Esophagus muscularis mucosa (tissue), 4 donors: ENCODE results near the gene CTNS. TPM values are rescaled to one million over a fixed set of nuclear protein-coding genes. Genes with fewer than 3 reads are reported as not detected.

Source experiments
- DNase-seq: peaks from one replicate; pipeline ENCODE4 v3.0.0-alpha.2; 2017; ENCODE audit errors: extremely low spot score
- H3K27ac ChIP-seq, 4 donors: fragments of 200-600 bp; sonication (generic); replicated peaks in 1 of 4; 1 replicate in 3 of 4; 2 replicates in 1 of 4; pipeline ENCODE4 v1.5.1; 2016 to 2019; ENCODE audit warnings: mild to moderate bottlenecking in 1 of 4
- H3K27me3 ChIP-seq, 4 donors: fragments of 200-600 bp; sonication (generic); one replicate each; pipeline versions ENCODE4 v1.5.1 to v1.6.0; 2016 to 2019
- H3K36me3 ChIP-seq, 4 donors: fragments of 200-600 bp; sonication (generic); one replicate each; pipeline ENCODE4 v1.5.1; 2016 to 2019
- H3K4me1 ChIP-seq, 4 donors: fragments of 200-600 bp; sonication (generic); one replicate each; pipeline ENCODE4 v1.5.1; 2016 to 2019
- H3K4me3 ChIP-seq, 4 donors: fragments of 200-600 bp; sonication (generic); 1 replicate in 2 of 4; 2 replicates in 2 of 4; pipeline ENCODE4 v1.5.1; 2016 to 2019; ENCODE audit warnings: mild to moderate bottlenecking in 4 of 4, moderate library complexity in 1 of 4
- H3K9me3 ChIP-seq, 4 donors: fragments of 200-600 bp; sonication (generic); 1 replicate in 3 of 4; 2 replicates in 1 of 4; pipeline ENCODE4 v1.5.1; 2016 to 2019
- EP300 ChIP-seq: sonication (generic); formaldehyde crosslinking; IDR thresholded peaks from one replicate; pipeline ENCODE4 v1.6.1; 2017; ENCODE audit warnings: antibody characterized with exemption
- POLR2A ChIP-seq: fragments of 450-650 bp; IDR thresholded peaks from one replicate; pipeline ENCODE4 v1.6.1; 2017; ENCODE audit warnings: antibody characterized with exemption, moderate library complexity, mild to moderate bottlenecking, low read depth
- POLR2AphosphoS5 ChIP-seq, 2 donors: sonication (generic); formaldehyde crosslinking; IDR thresholded peaks; one replicate each; pipeline ENCODE4 v1.6.1; 2017; ENCODE audit warnings: antibody characterized with exemption in 2 of 2
- WGBS: methylation state at CpG from one replicate; pipeline ENCODE4 v1.1.5; 2018; 5-methylcytosine and 5-hydroxymethylcytosine counted together
- intact Hi-C: fragments of 100-400 bp; cut with DNase I; formaldehyde crosslinking; loops from one replicate; pipeline ENCODE4 v1.15.1; 2023
- total RNA-seq, 4 donors: library from RNA; depleted of rRNA; stranded (reverse); fragments of >200 nt; gene quantifications; one replicate each; pipeline versions ENCODE4 v1.1.0 to v1.2.1, GENCODE V29; 2016
- TF ChIP-seq, protein P1 (sequence below), 3 experiments: fragments of 200-600 bp in 2 of 3; fragments of 450-650 bp in 1 of 3; sonication (generic) in 2 of 3; IDR thresholded peaks; one replicate each; pipeline ENCODE4 v1.5.1; 2017 to 2019; ENCODE audit warnings: antibody characterized with exemption in 3 of 3, mild to moderate bottlenecking in 2 of 3, moderate library complexity in 1 of 3

Gene CTNS
- total RNA-seq, 4 donors from 2014 or later: 10.4 to 20.3 (median 15.5) TPM

- TF ChIP-seq POLR2A: no peak
- TF ChIP-seq, protein P1, sequence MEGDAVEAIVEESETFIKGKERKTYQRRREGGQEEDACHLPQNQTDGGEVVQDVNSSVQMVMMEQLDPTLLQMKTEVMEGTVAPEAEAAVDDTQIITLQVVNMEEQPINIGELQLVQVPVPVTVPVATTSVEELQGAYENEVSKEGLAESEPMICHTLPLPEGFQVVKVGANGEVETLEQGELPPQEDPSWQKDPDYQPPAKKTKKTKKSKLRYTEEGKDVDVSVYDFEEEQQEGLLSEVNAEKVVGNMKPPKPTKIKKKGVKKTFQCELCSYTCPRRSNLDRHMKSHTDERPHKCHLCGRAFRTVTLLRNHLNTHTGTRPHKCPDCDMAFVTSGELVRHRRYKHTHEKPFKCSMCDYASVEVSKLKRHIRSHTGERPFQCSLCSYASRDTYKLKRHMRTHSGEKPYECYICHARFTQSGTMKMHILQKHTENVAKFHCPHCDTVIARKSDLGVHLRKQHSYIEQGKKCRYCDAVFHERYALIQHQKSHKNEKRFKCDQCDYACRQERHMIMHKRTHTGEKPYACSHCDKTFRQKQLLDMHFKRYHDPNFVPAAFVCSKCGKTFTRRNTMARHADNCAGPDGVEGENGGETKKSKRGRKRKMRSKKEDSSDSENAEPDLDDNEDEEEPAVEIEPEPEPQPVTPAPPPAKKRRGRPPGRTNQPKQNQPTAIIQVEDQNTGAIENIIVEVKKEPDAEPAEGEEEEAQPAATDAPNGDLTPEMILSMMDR (IDR thresholded peaks at IDR 0.05): no peak
- TF ChIP-seq EP300: no peak
- TF ChIP-seq POLR2AphosphoS5 (IDR thresholded peaks at IDR 0.05): no peak
- no peak overlapping the region for H3K4me3 ChIP-seq
Observed at GRCh38 chr17:3708366-3708765, 71.8 kb downstream of the CTNS start.

GRCh38 chr17:3710951-3711383, 74.4 kb downstream of the CTNS start:
- H3K27ac ChIP-seq: no peak overlapping the region
- no peaks in the 10 kb centered on the region for H3K27me3 ChIP-seq
- H3K4me1 ChIP-seq: peaks cover 0 to 10% (median 0%) of the 10 kb centered on the region in 4 donors
- TF ChIP-seq EP300: no peak
- TF ChIP-seq POLR2AphosphoS5 (IDR thresholded peaks at IDR 0.05): peak in 1 of 2 donors; percentile 21
- no peaks in the 10 kb centered on the region for H3K9me3 ChIP-seq
- 61% methylated on average over 5 of the region's 5 CpGs for WGBS
- no peak overlapping the region for H3K4me3 ChIP-seq
- H3K36me3 ChIP-seq: peaks cover 18 to 46% (median 37%) of the 10 kb centered on the region in 4 donors
- DNase-seq: no peak
- intact Hi-C loops: no loop called here

More at GRCh38 chr17:3708366-3708765, 71.8 kb downstream of the CTNS start:
- WGBS: 73% methylated on average over 3 of the region's 3 CpGs
- H3K36me3 ChIP-seq: peaks cover 3 to 20% (median 15%) of the 10 kb centered on the region in 4 donors
- H3K27me3 ChIP-seq: no peaks in the 10 kb centered on the region
- no peak overlapping the region for H3K27ac ChIP-seq
- no peak for DNase-seq
- H3K4me1 ChIP-seq: peaks cover 0 to 10% (median 0%) of the 10 kb centered on the region in 4 donors
- no peaks in the 10 kb centered on the region for H3K9me3 ChIP-seq
- intact Hi-C loops: no loop called here

Other genes with a start within 250 kb of the CTNS start
- gene OR1E1, start 238.3 kb upstream of the CTNS start, total RNA-seq: not detected
- not detected for gene OR3A3, start 225.4 kb upstream of the CTNS start, total RNA-seq
- not detected for gene OR1E2, start 202.9 kb upstream of the CTNS start, total RNA-seq
- under 1 TPM in 2 of 4 donors, not detected in 2; 0.39 to 0.50 TPM for gene SPATA22, start 164.9 kb upstream of the CTNS start, total RNA-seq
- gene ASPA, start 160.8 kb upstream of the CTNS start, total RNA-seq: 1 to 10 TPM; 1.7 to 2.9 (median 2.5) TPM
- under 1 TPM; 0.26 to 0.83 (median 0.45) TPM for gene TRPV3, start 78.9 kb upstream of the CTNS start, total RNA-seq
- gene TRPV1, start 27.3 kb upstream of the CTNS start, total RNA-seq: 1 to 10 TPM; 2.0 to 5.0 (median 3.1) TPM
- 10 to 100 TPM in 1 of 4 donors, 1 to 10 TPM in 3; 5.0 to 10.7 (median 5.6) TPM for gene SHPK, start 510 bp upstream of the CTNS start, total RNA-seq
- 100 to 1,000 TPM in 3 of 4 donors, 10 to 100 TPM in 1; 98.0 to 175 (median 115) TPM for gene TAX1BP3, start 31.8 kb downstream of the CTNS start, total RNA-seq
- 10 to 100 TPM; 15.8 to 38.2 (median 23.6) TPM for gene EMC6, start 32.1 kb downstream of the CTNS start, total RNA-seq
- gene P2RX5, start 59.4 kb downstream of the CTNS start, total RNA-seq: 1 to 10 TPM in 2 of 4 donors, under 1 TPM in 2; 0.19 to 1.5 (median 1.0) TPM
- under 1 TPM in 2 of 4 donors, not detected in 2; 0.13 to 0.23 TPM for gene HASPIN, start 87.1 kb downstream of the CTNS start, total RNA-seq
- 10 to 100 TPM; 16.1 to 29.5 (median 21.4) TPM for gene ITGAE, start 164.4 kb downstream of the CTNS start, total RNA-seq
- gene NCBP3, start 209.5 kb downstream of the CTNS start, total RNA-seq: 10 to 100 TPM; 15.0 to 33.9 (median 21.9) TPM